SK-N-SH (cell line): ENCODE results near the gene CIC. TPM values are rescaled to one million over a fixed set of nuclear protein-coding genes. Genes with fewer than 3 reads are reported as not detected.

Experiments used
- CTCF ChIA-PET: fragments of 300-600, 350-600 bp; formaldehyde crosslinking; extraction: SDS; loops from one replicate; lab custom pipeline; 2021; lab: Yijun Ruan, JAX
- POLR2A ChIA-PET: fragments of 350-600 bp; sonication (Branson Sonifier 250); formaldehyde crosslinking; extraction: SDS; loops from one replicate; lab custom pipeline; 2020; ENCODE audit warnings: antibody characterized with exemption, inconsistent platforms; lab: Yijun Ruan, JAX
- DNase-seq: peaks from one replicate; pipeline ENCODE4 v3.0.0; 2012
- H2AFZ ChIP-seq: fragments of 200-600 bp; sonication (generic); 2 replicates; pipeline ENCODE4 v1.8.1; 2016; ENCODE audit warnings: antibody characterized with exemption, mild to moderate bottlenecking, low read depth
- H3F3A ChIP-seq: fragments of 200-600 bp; sonication (generic); replicated peaks from 2 replicates; pipeline ENCODE3; 2016; ENCODE audit warnings: antibody characterized with exemption, mild to moderate bottlenecking; ENCODE audit not compliant: insufficient read depth
- H3K27ac ChIP-seq, 2 experiments: fragments of 200-500 bp in 1 of 2; fragments of 200-600 bp in 1 of 2; sonication (Bioruptor generic) in 1 of 2; sonication (generic), shearing (Covaris generic) in 1 of 2; 2 replicates each; pipeline versions ENCODE4 v1.5.1 to v1.6.1; 2014 to 2016; ENCODE audit warnings: low read depth in 2 of 2, inconsistent platforms in 1 of 2, low read length in 1 of 2, mild to moderate bottlenecking in 1 of 2, mixed read lengths in 1 of 2
- H3K27me3 ChIP-seq: fragments of 200-600 bp; sonication (generic), shearing (Covaris generic); 2 replicates; pipeline ENCODE4 v1.6.1; 2016; ENCODE audit warnings: mixed run types; ENCODE audit not compliant: insufficient read depth
- H3K36me3 ChIP-seq, 2 experiments: fragments of 200-500 bp in 1 of 2; fragments of 200-600 bp in 1 of 2; sonication (Bioruptor generic) in 1 of 2; sonication (generic) in 1 of 2; replicated peaks in 1 of 2; 2 replicates each; pipeline versions ENCODE3 to v1.5.1; 2014 to 2016; ENCODE audit warnings: low read length in 1 of 2, mild to moderate bottlenecking in 1 of 2; ENCODE audit not compliant: insufficient read depth in 2 of 2, control insufficient read depth in 1 of 2
- H3K4me1 ChIP-seq, 2 experiments: fragments of 200-500 bp in 1 of 2; fragments of 200-600 bp in 1 of 2; sonication (Bioruptor generic) in 1 of 2; sonication (generic), shearing (Covaris generic) in 1 of 2; 2 replicates each; pipeline versions ENCODE4 v1.5.1 to v1.6.1; 2014 to 2016; ENCODE audit warnings: low read depth in 1 of 2, low read length in 1 of 2, mixed run types in 1 of 2; ENCODE audit not compliant: insufficient read depth in 2 of 2, control insufficient read depth in 1 of 2
- H3K4me2 ChIP-seq: fragments of 200-600 bp; sonication (generic), shearing (Covaris generic); 2 replicates; pipeline ENCODE4 v1.6.1; 2017; ENCODE audit warnings: mixed run types
- H3K4me3 ChIP-seq, 2 experiments: fragments of 200-500 bp in 1 of 2; fragments of 200-600 bp in 1 of 2; sonication (Bioruptor generic) in 1 of 2; sonication (generic), shearing (Covaris generic) in 1 of 2; 2 replicates each; pipeline versions ENCODE4 v1.5.1 to v1.8.1; 2014 to 2016; ENCODE audit warnings: low read depth in 2 of 2, inconsistent platforms in 1 of 2, low read length in 1 of 2, mild to moderate bottlenecking in 1 of 2, mixed read lengths in 1 of 2, moderate library complexity in 1 of 2
- H3K79me2 ChIP-seq: fragments of 200-600 bp; sonication (generic); 2 replicates; pipeline ENCODE4 v1.8.1; 2017; ENCODE audit warnings: mild to moderate bottlenecking; ENCODE audit not compliant: insufficient read depth
- H3K9ac ChIP-seq: fragments of 200-600 bp; sonication (generic); 2 replicates; pipeline ENCODE4 v1.6.1; 2017; ENCODE audit warnings: mixed run types
- H3K9me2 ChIP-seq: fragments of 200-600 bp; sonication (generic); 2 replicates; pipeline ENCODE4 v1.6.1; 2017; ENCODE audit warnings: mixed run types
- H3K9me3 ChIP-seq: fragments of 200-600 bp; sonication (generic); 2 replicates; pipeline ENCODE4 v1.6.1; 2017; ENCODE audit warnings: mixed run types, mild to moderate bottlenecking, moderate library complexity
- H4K20me1 ChIP-seq: fragments of 200-600 bp; sonication (generic); 2 replicates; pipeline ENCODE4 v1.6.1; 2017; ENCODE audit warnings: mild to moderate bottlenecking, mixed run types; ENCODE audit not compliant: insufficient read depth
- CHD2 ChIP-seq: fragments of 150-350 bp; IDR thresholded peaks from 2 replicates; pipeline ENCODE4 v1.6.1; 2018; ENCODE audit warnings: low read length; ENCODE audit not compliant: partially characterized antibody
- CTCF ChIP-seq: fragments of 200-600 bp; sonication (generic); IDR thresholded peaks from 2 replicates; pipeline ENCODE4 v1.6.1; 2017; ENCODE audit warnings: antibody characterized with exemption, mild to moderate bottlenecking, moderate library complexity
- EP300 ChIP-seq, 2 experiments: IDR thresholded peaks; 2 replicates each; pipeline versions ENCODE4 v1.4.0 to v1.6.1; 2012; ENCODE audit warnings: borderline replicate concordance in 1 of 2, low read depth in 1 of 2, low read length in 1 of 2
- FOSL2 ChIP-seq: IDR thresholded peaks from 2 replicates; pipeline ENCODE4 v1.4.0; 2012; ENCODE audit warnings: low read depth, mild to moderate bottlenecking, moderate library complexity, borderline replicate concordance
- FOXM1 ChIP-seq: IDR thresholded peaks from 2 replicates; pipeline ENCODE4 v1.4.0; 2012; ENCODE audit warnings: low read depth, mild to moderate bottlenecking
- MAX ChIP-seq: IDR thresholded peaks from 2 replicates; pipeline ENCODE4 v1.4.0; 2012; ENCODE audit warnings: low read depth
- MEF2A ChIP-seq: IDR thresholded peaks from 2 replicates; pipeline ENCODE4 v1.4.0; 2012; ENCODE audit warnings: low read depth, borderline replicate concordance
- NRF1 ChIP-seq: IDR thresholded peaks from 2 replicates; pipeline ENCODE4 v1.6.1; 2012; ENCODE audit warnings: low read depth, mild to moderate bottlenecking, low read length
- RAD21 ChIP-seq: IDR thresholded peaks from 2 replicates; pipeline ENCODE4 v1.6.1; 2012; ENCODE audit warnings: mild to moderate bottlenecking, low read length
- SIN3A ChIP-seq: IDR thresholded peaks from 2 replicates; pipeline ENCODE4 v1.6.1; 2012; ENCODE audit warnings: low read depth, mild to moderate bottlenecking, low read length, moderate library complexity, borderline replicate concordance
- TAF1 ChIP-seq: IDR thresholded peaks from 2 replicates; pipeline ENCODE4 v1.6.1; 2012; ENCODE audit warnings: low read depth, mild to moderate bottlenecking, low read length, moderate library complexity, borderline replicate concordance
- TEAD4 ChIP-seq: IDR thresholded peaks from 2 replicates; pipeline ENCODE4 v1.4.0; 2012; ENCODE audit warnings: mild to moderate bottlenecking, borderline replicate concordance; ENCODE audit not compliant: insufficient read depth
- USF1 ChIP-seq: IDR thresholded peaks from 2 replicates; pipeline ENCODE4 v1.4.0; 2012; ENCODE audit warnings: low read depth, borderline replicate concordance
- WGBS: methylation state at CpG from one replicate; pipeline ENCODE4 v1.1.6; 2017; ENCODE audit warnings: low lambda C conversion rate; 5-methylcytosine and 5-hydroxymethylcytosine counted together
- polyA plus RNA-seq, 3 experiments: library from polyadenylated mRNA; depleted of rRNA; stranded (reverse); fragments of >200 nt; gene quantifications; 2 replicates each; pipeline ENCODE4 v1.2.3, GENCODE V29; 2012
- TF ChIP-seq, protein P1 (sequence below): IDR thresholded peaks from 2 replicates; pipeline ENCODE4 v1.4.0; 2012; ENCODE audit warnings: low read depth, borderline replicate concordance

CIC gene
- polyA plus RNA-seq, 1 of the 3 experiments (the other 2 are of a cell fraction), result 16.9 TPM

DNA sequence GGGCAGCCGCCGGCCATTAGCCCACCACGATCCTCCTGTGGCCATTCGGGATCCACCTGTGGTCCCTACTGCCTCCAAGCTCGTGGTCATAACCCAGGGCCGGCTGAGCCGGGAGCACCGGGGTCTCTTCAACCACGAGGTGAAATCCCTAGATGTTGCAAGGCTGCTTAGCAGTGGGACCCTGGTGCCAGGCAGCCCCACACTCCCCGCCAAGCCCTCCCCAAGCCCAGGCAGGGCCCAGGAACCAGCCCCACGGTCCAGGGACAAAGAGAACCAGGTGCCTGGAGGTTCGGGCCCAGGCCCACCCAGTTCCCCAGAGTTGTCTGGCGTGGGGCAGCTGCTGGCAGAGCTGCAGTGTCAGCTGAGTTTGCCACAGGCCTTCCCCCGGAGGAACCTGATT is 40.6 kb downstream of the CIC start:
- no peaks in the 10 kb centered on the region for H3K9me3 ChIP-seq
- ChIA-PET POLR2A (no interaction called here), CTCF (no interaction called here)
- H3K79me2 ChIP-seq, result no peaks in the 10 kb centered on the region
- no peaks in the 10 kb centered on the region for H3F3A ChIP-seq
- H2AFZ ChIP-seq, result no peak overlapping the region
- no peak overlapping the region for H3K4me2 ChIP-seq
- WGBS, result 77% methylated on average over 4 of the region's 14 CpGs
- no peaks in the 10 kb centered on the region for H4K20me1 ChIP-seq
- no peak overlapping the region for H3K9ac ChIP-seq
- no peaks in the 10 kb centered on the region for H3K9me2 ChIP-seq
- H3K27me3 ChIP-seq, result no peaks in the 10 kb centered on the region
- DNase-seq, result no peak
- peaks cover 0 to 14% of the 10 kb centered on the region in 2 experiments; a peak in 1 of 4 replicates for H3K4me1 ChIP-seq
- no peak for TF ChIP-seq EP300 (IDR thresholded peaks at IDR 0.05; ENCODE audit: borderline replicate concordance in 1 of 2, low read depth in 1 of 2, low read length in 1 of 2)
- TF ChIP-seq, protein P1, sequence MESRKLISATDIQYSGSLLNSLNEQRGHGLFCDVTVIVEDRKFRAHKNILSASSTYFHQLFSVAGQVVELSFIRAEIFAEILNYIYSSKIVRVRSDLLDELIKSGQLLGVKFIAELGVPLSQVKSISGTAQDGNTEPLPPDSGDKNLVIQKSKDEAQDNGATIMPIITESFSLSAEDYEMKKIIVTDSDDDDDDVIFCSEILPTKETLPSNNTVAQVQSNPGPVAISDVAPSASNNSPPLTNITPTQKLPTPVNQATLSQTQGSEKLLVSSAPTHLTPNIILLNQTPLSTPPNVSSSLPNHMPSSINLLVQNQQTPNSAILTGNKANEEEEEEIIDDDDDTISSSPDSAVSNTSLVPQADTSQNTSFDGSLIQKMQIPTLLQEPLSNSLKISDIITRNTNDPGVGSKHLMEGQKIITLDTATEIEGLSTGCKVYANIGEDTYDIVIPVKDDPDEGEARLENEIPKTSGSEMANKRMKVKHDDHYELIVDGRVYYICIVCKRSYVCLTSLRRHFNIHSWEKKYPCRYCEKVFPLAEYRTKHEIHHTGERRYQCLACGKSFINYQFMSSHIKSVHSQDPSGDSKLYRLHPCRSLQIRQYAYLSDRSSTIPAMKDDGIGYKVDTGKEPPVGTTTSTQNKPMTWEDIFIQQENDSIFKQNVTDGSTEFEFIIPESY, result no peak
- TF ChIP-seq CTCF, result no peak
- TF ChIP-seq SIN3A, result no peak
- TF ChIP-seq NRF1, result no peak
- TF ChIP-seq RAD21, result no peak
- no peak for TF ChIP-seq FOSL2
- TF ChIP-seq TAF1, result no peak
- no peak for TF ChIP-seq MAX
- no peak for TF ChIP-seq FOXM1
- TF ChIP-seq USF1, result no peak
- TF ChIP-seq MEF2A, result no peak
- no peak for TF ChIP-seq CHD2
- no peak for TF ChIP-seq TEAD4
- H3K27ac ChIP-seq, result no peak overlapping the region
- no peak overlapping the region for H3K4me3 ChIP-seq
- no peaks in the 10 kb centered on the region for H3K36me3 ChIP-seq
